HEK293 (cell line): ENCODE measurements around the gene ALDH9A1.
"Not testable (repeated sequence)": the region's sequence is repeated elsewhere in the genome, so short reads cannot be mapped to it uniquely, and the experiment has no call there.

ENCODE experiments used
- CTCF ChIA-PET: fragments of 350-600 bp; formaldehyde crosslinking; extraction: SDS; loops from one replicate; lab custom pipeline; 2021; ENCODE audit warnings: antibody characterized with exemption; lab: Yijun Ruan, JAX
- POLR2A ChIA-PET: fragments of 300-600 bp; formaldehyde crosslinking; extraction: SDS; loops from one replicate; lab custom pipeline; 2020; ENCODE audit warnings: antibody characterized with exemption, inconsistent platforms; lab: Yijun Ruan, JAX
- H3K27ac ChIP-seq: fragments of 200-500 bp; sonication (Bioruptor generic); 2 replicates; pipeline ENCODE4 v1.5.1; 2014; ENCODE audit warnings: low read depth, low read length, control low read depth, inconsistent platforms; ENCODE audit errors: extremely low read depth
- H3K36me3 ChIP-seq, 2 experiments: fragments of 200-500 bp in 1 of 2; sonication (Bioruptor generic) in 1 of 2; 1 replicate in 1 of 2; 2 replicates in 1 of 2; pipeline ENCODE4 v1.5.1; 2014 to 2017; ENCODE audit warnings: inconsistent platforms in 2 of 2, low read length in 2 of 2; ENCODE audit not compliant: control insufficient read depth in 2 of 2, insufficient read depth in 1 of 2
- H3K4me1 ChIP-seq: fragments of 200-500 bp; sonication (Bioruptor generic); 2 replicates; pipeline ENCODE4 v1.5.1; 2014; ENCODE audit warnings: mild to moderate bottlenecking, low read length, inconsistent platforms; ENCODE audit not compliant: control insufficient read depth, insufficient read depth
- H3K4me3 ChIP-seq: 2 replicates; pipeline ENCODE4 v1.5.1; 2011; ENCODE audit warnings: low read depth, mild to moderate bottlenecking, control low read depth, low read length, moderate library complexity
- H3K9me3 ChIP-seq: fragments of 200-500 bp; sonication (Bioruptor generic); 2 replicates; pipeline ENCODE4 v1.5.1; 2014; ENCODE audit warnings: low read depth, low read length, inconsistent platforms; ENCODE audit not compliant: control insufficient read depth, insufficient read depth
- AEBP2 ChIP-seq: fragments of 450-650 bp; formaldehyde crosslinking; IDR thresholded peaks from 2 replicates; pipeline ENCODE4 v1.5.1; 2016; ENCODE audit warnings: missing biosample characterization, missing genetic modification characterization, borderline replicate concordance
- GLI2 ChIP-seq: fragments of 450-650 bp; formaldehyde crosslinking; IDR thresholded peaks from 2 replicates; pipeline ENCODE4; 2017; ENCODE audit warnings: missing biosample characterization, missing genetic modification characterization, low read depth, borderline replicate concordance
- GLIS1 ChIP-seq: fragments of 450-650 bp; formaldehyde crosslinking; IDR thresholded peaks from 2 replicates; pipeline ENCODE4 v1.5.1; 2016; ENCODE audit warnings: missing biosample characterization, missing genetic modification characterization
- HOXC10 ChIP-seq: sonication (generic); formaldehyde crosslinking; IDR thresholded peaks from 2 replicates; pipeline ENCODE4 v1.8.1; 2023; ENCODE audit warnings: mild to moderate bottlenecking, missing genetic modification reagents
- HOXD13 ChIP-seq: sonication (generic); formaldehyde crosslinking; IDR thresholded peaks from 2 replicates; pipeline ENCODE4 v1.8.0; 2022; ENCODE audit warnings: missing genetic modification reagents, borderline replicate concordance
- IKZF3 ChIP-seq: fragments of 450-650 bp; IDR thresholded peaks from 2 replicates; pipeline ENCODE4 v1.5.0; 2018; ENCODE audit warnings: missing biosample characterization, mild to moderate bottlenecking, missing genetic modification characterization, moderate library complexity
- MZF1 ChIP-seq: fragments of 450-650 bp; formaldehyde crosslinking; IDR thresholded peaks from 2 replicates; pipeline ENCODE4 v1.5.1; 2017; ENCODE audit warnings: missing biosample characterization, missing genetic modification characterization, borderline replicate concordance
- TRIM28 ChIP-seq: IDR thresholded peaks from 2 replicates; pipeline ENCODE4 v1.6.1; 2011; ENCODE audit warnings: low read length, control low read depth, borderline replicate concordance
- ZBTB17 ChIP-seq: fragments of 450-650 bp; formaldehyde crosslinking; IDR thresholded peaks from 2 replicates; pipeline ENCODE4 v1.5.1; 2016; ENCODE audit warnings: missing biosample characterization, missing genetic modification characterization
- ZFP41 ChIP-seq: fragments of 450-650 bp; formaldehyde crosslinking; IDR thresholded peaks from 2 replicates; pipeline ENCODE4 v1.5.1; 2016; ENCODE audit warnings: missing biosample characterization, missing genetic modification characterization, borderline replicate concordance
- ZNF175 ChIP-seq: fragments of 450-650 bp; formaldehyde crosslinking; IDR thresholded peaks from 2 replicates; pipeline ENCODE4 v1.5.1; 2016; ENCODE audit warnings: missing biosample characterization, missing genetic modification characterization
- ZNF18 ChIP-seq: fragments of 450-650 bp; formaldehyde crosslinking; IDR thresholded peaks from 2 replicates; pipeline ENCODE4 v1.5.1; 2016; ENCODE audit warnings: missing biosample characterization, missing genetic modification characterization
- ZNF19 ChIP-seq: fragments of 450-650 bp; formaldehyde crosslinking; IDR thresholded peaks from 2 replicates; pipeline ENCODE4; 2016; ENCODE audit warnings: missing biosample characterization, missing genetic modification characterization, low read depth
- ZNF211 ChIP-seq: fragments of 450-650 bp; formaldehyde crosslinking; IDR thresholded peaks from 2 replicates; pipeline ENCODE4 v1.5.1; 2016; ENCODE audit warnings: low read depth, missing biosample characterization, missing genetic modification characterization
- ZNF223 ChIP-seq: fragments of 450-650 bp; formaldehyde crosslinking; IDR thresholded peaks from 2 replicates; pipeline ENCODE4 v1.5.1; 2016; ENCODE audit warnings: missing biosample characterization, missing genetic modification characterization
- ZNF311 ChIP-seq: fragments of 450-650 bp; formaldehyde crosslinking; IDR thresholded peaks from 2 replicates; pipeline ENCODE4 v1.5.1; 2017; ENCODE audit warnings: missing biosample characterization, missing genetic modification characterization, borderline replicate concordance
- ZNF350 ChIP-seq: fragments of 450-650 bp; formaldehyde crosslinking; IDR thresholded peaks from 2 replicates; pipeline ENCODE4 v1.5.0; 2017; ENCODE audit warnings: missing biosample characterization, mild to moderate bottlenecking, missing genetic modification characterization
- ZNF391 ChIP-seq: fragments of 450-650 bp; formaldehyde crosslinking; IDR thresholded peaks from 2 replicates; pipeline ENCODE4 v1.5.1; 2016; ENCODE audit warnings: low read depth, missing biosample characterization, missing genetic modification characterization, borderline replicate concordance
- ZNF398 ChIP-seq: fragments of 450-650 bp; formaldehyde crosslinking; IDR thresholded peaks from 2 replicates; pipeline ENCODE4 v1.5.1; 2017; ENCODE audit warnings: missing biosample characterization, missing genetic modification characterization
- ZNF433 ChIP-seq: fragments of 450-650 bp; formaldehyde crosslinking; IDR thresholded peaks from 2 replicates; pipeline ENCODE4 v1.5.1; 2016; ENCODE audit warnings: missing biosample characterization, missing genetic modification characterization, low read depth
- ZNF48 ChIP-seq: fragments of 450-650 bp; formaldehyde crosslinking; IDR thresholded peaks from 2 replicates; pipeline ENCODE4 v1.5.1; 2016; ENCODE audit warnings: missing biosample characterization, missing genetic modification characterization
- ZNF658 ChIP-seq: fragments of 450-650 bp; formaldehyde crosslinking; IDR thresholded peaks from 2 replicates; pipeline ENCODE4; 2016; ENCODE audit warnings: missing biosample characterization, missing genetic modification characterization
- ZNF777 ChIP-seq: fragments of 450-650 bp; formaldehyde crosslinking; IDR thresholded peaks from 2 replicates; pipeline ENCODE4 v1.5.1; 2017; ENCODE audit warnings: missing biosample characterization, missing genetic modification characterization, borderline replicate concordance
- ZNF830 ChIP-seq: fragments of 450-650 bp; IDR thresholded peaks from 2 replicates; pipeline ENCODE4 v1.5.0; 2018; ENCODE audit warnings: missing biosample characterization, missing genetic modification characterization, low read depth, mild to moderate bottlenecking, moderate library complexity
- ZSCAN18 ChIP-seq: fragments of 450-650 bp; formaldehyde crosslinking; IDR thresholded peaks from 2 replicates; pipeline ENCODE4 v1.5.1; 2016; ENCODE audit warnings: missing biosample characterization, missing genetic modification characterization

The ALDH9A1 gene

GRCh38 chr1:165703648-165704047 is 5.3 kb upstream of the ALDH9A1 start:
- Histone ChIP-seq H3K4me1 (no peaks in the 10 kb centered on the region), H3K4me3 (no peak overlapping the region), H3K27ac (no peak overlapping the region), H3K9me3 (no peaks in the 10 kb centered on the region), H3K36me3 (no peaks in the 10 kb centered on the region)
- ChIA-PET CTCF (interaction anchor here (0.6 to 1.0 kb wide), 3 partner anchors 12 to 15 kb away, joined by 3 to 4 read pairs (median 4); no protein-coding TSS in a partner anchor), POLR2A (no interaction called here)
- TF ChIP-seq HOXD13 (CRISPR knock-in tag): no peak
- TF ChIP-seq ZNF391 (tag by site-specific recombination): no peak
- no peak for TF ChIP-seq ZNF658 (tag by site-specific recombination)
- TF ChIP-seq ZNF830 (tag by site-specific recombination): no peak
- TF ChIP-seq AEBP2 (tag by site-specific recombination): no peak
- TF ChIP-seq GLIS1: peak; percentile 69
- TF ChIP-seq, all 188 proteins: peak for 1

GRCh38 chr1:165701922-165702321 is 3.6 kb upstream of the ALDH9A1 start:
- H3K9me3 ChIP-seq, H3K36me3 ChIP-seq, H3K27ac ChIP-seq, H3K4me3 ChIP-seq, H3K4me1 ChIP-seq: not testable (repeated sequence)
- ChIA-PET POLR2A (interaction anchor here (1.6 kb wide), 1 partner anchor 68 kb away, joined by 3 read pairs; the partner anchor contains the start of gene TMCO1), CTCF (interaction anchor here (0.7 kb wide), 1 partner anchor 798 kb away, joined by 3 read pairs; no protein-coding TSS in a partner anchor)

- POLR2A ChIA-PET: no interaction called here
- CTCF ChIA-PET: no interaction called here
- H3K27ac ChIP-seq: no peak overlapping the region
These were observed 1.2 kb upstream of the ALDH9A1 start for GRCh38 chr1:165699577-165699976.

More at GRCh38 chr1:165699577-165699976, 1.2 kb upstream of the ALDH9A1 start:
- H3K9me3 ChIP-seq: no peaks in the 10 kb centered on the region
- H3K36me3 ChIP-seq: peaks cover 0 to under 1% of the 10 kb centered on the region in 2 experiments; a peak in 2 of 3 replicates
- H3K4me1 ChIP-seq: peaks cover 5% of the 10 kb centered on the region; the same call in 1 of the 2 replicates
- H3K4me3 ChIP-seq: no peak overlapping the region
- TF ChIP-seq ZNF398 (tag by site-specific recombination) (no peak), ZNF19 (tag by site-specific recombination) (no peak), ZNF350 (tag by site-specific recombination) (no peak), ZFP41 (tag by site-specific recombination) (no peak), ZBTB17 (tag by site-specific recombination) (no peak), ZNF211 (tag by site-specific recombination) (no peak), ZNF48 (tag by site-specific recombination) (no peak), GLI2 (tag by site-specific recombination) (no peak), ZNF223 (tag by site-specific recombination) (no peak), ZNF777 (tag by site-specific recombination) (no peak), ZNF433 (tag by site-specific recombination) (no peak), ZNF311 (tag by site-specific recombination) (no peak), HOXC10 (no peak), ZNF18 (tag by site-specific recombination) (no peak), IKZF3 (tag by site-specific recombination) (no peak), ZSCAN18 (no peak), MZF1 (tag by site-specific recombination) (no peak), ZNF175 (tag by site-specific recombination) (no peak), TRIM28 (no peak)
